GM21528 (cell line): Measurements from ENCODE around the gene CIDEC.
A peak's percentile ranks its signal among the peaks of the same experiment; 100 is the strongest.
"Not testable (repeated sequence)": the region's sequence is repeated elsewhere in the genome, so short reads cannot be mapped to it uniquely, and the experiment has no call there.

Experiments used
- ATAC-seq: cut with Tn5 transposase; IDR thresholded peaks from one replicate; pipeline ENCODE4 v1.9.1; 2021; ENCODE audit warnings: mild to moderate bottlenecking, moderate library complexity; ENCODE audit not compliant: unreplicated experiment, low FRiP score

CIDEC gene

DNA sequence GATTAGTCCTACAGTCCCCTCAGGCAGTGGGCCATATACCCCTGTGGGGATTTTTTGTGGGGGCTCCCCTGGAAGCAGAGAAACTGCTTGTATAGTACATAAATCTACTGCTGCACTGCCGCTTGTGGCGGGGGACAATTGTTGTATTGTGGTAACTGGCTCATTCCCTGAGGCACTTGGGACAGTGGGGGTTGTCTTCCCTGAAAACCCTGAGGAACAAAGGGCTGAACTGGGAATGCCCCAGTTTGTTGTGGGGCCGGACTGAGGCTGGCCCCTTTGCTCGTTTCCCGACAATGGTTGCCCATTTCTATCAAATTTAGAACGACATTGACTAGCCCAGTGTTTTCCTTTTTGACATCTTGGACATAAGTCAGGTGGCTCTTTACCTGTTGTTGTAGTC is 28.7 kb downstream of the CIDEC start:
- ATAC-seq, result not testable (repeated sequence)

DNA sequence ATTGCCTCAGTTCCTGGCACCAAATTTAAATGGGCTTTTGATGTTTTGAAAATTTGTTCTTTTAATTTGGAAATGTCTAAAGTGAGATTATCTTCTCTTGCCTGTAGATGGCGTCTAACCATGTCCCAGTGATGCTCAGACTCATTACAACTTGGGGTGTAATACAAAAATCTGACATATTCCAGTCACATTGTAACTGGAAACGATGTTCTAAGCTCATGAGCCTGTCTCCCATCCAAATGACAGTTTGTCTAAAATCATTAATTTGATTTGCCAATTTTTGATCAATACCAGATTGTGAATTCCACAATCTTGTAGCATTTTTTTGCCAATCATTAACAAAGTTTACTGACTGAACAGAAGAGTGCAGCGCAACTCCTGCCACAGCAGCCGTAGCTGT is 31.2 kb downstream of the CIDEC start:
- not testable (repeated sequence) for ATAC-seq

DNA sequence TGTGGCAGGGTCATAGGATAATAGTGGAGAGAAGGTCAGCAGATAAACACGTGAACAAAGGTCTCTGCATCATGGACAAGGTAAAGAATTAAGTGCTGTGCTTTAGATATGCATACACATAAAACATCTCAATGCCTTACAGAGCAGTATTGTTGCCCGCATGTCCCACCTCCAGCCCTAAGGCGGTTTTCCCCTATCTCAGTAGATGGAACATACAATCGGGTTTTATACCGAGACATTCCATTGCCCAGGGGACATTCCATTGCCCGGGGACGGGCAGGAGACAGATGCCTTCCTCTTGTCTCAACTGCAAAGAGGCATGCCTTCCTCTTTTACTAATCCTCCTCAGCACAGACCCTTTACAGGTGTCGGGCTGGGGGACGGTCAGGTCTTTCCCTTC is 32.2 kb downstream of the CIDEC start:
- not testable (repeated sequence) for ATAC-seq

DNA sequence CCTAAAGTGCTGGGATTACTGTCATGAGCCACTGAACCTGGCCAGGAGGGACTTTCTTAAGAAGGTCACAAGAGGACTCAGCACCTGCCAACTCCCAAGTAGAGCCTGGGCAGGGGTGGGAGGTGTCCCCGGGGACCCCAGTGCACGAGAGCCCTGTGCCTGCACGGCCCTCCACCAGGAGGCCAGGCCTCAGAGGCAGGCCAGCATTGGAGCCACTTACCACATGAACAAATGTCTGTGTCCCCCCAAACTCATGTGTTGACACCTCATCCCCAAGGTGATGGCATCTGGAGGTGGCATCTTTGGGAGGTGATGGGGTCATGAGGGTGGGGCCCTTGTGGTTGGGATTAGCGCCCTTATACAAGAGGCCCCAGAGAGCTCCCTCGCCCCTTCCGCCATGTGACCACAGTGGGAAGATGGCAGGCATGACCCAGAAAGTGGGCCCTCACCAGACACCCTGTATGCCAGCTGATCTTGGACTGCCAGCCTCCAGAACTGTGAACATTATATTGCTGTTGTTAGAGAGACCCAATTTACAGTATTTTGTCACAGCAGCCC is 33.0 kb downstream of the CIDEC start:
- no peak for ATAC-seq

DNA sequence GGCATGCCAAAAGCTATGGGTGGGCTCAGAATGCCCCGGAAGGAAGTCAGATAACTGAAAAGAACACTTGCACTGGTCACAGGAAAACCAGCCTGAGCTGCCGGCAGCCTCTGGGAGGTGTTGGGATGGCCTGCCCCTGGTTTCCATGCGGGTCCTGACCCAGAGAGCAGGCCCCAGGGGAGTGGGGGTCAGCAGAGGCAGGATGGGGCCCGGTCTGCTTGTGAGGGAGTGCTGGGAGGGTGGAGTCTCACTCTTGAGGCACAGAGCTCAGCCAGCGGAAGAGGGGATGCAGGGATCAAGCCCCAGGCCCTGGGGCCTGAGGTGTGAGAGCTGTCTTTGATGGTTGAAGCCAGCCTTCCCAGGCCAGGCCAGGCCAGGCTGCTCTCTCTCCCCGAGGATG is 33.8 kb downstream of the CIDEC start:
- no peak for ATAC-seq

DNA sequence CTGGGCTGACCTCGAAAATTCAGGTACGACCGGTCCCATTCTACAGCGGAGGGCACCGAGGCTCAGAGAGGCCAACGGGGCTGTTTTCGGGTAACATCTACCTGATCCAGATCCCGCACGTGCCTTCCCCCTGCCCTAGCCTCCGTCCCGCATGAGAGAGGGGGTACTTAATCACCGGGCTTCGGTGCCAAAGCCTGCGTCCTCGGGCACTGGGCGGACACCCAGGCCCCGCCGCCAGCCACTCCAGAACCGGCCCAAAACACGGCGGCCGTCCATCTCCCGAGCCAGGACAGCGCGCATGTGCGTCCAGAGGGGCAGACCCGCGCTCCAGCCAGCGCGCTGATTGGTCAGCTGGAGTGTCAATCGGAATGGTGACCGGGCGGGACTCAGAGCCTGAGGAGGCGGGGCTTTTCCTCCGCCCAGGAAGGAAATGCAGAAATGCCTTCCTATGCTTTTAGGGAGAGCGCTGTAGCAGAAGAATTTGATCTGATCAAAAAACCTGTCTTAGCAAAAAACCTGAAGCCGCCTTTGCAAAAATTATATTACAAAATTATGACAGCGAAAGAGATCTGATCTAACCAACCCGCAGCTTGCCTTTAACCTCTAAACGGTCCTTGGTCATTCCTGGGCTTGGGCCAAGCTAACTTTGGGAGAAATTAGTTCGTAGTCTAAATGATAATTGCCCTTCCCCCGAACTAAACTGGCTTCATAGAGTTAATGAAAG is 36.2 kb downstream of the CIDEC start, which contains the start of gene RPUSD3:
Gene RPUSD3, minus strand, starts transcription at position 294 of the 724 bp plus-strand sequence. Its CDS starts 18 bp downstream, at position 276.
- ATAC-seq, result peak; percentile 94

DNA sequence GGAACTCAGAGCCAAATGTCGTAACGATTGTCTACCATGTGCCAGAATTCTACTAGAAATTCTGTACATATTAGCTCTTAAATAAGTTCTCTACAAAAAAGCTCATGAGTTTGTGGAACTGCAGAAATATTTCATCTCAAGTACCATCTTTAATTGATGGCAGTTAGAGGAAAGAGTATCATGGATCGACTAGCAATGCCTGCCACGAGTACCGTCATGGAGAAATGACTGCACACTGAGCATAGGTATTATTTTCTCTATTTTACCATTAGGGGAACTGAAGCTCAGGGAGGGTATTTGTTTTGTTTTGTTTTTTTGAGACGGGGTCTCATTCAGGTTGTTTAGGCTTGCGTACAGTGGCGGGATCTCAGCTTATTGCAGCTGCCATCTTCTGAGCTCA is 39.0 kb downstream of the CIDEC start:
- ATAC-seq, result no peak

DNA sequence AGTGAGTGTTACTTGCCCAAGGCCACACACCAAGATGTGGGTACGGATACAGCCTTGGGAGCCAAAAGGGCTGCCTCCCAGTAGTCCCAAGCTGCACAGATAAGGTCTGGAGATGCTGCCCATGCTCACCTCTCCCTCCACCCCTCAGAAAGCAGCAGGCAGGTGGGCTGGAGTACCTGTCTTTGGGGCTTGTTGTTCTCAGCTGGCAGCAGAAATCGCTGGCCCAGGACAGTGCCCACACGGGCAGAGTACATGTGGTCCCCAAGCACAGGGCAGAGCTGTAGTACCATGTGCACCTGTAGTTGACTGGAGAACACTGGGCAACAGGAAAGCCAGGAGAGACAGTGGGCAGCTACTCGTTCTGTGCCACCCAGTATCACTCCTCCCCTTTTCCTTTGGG is 41.2 kb downstream of the CIDEC start:
- ATAC-seq, result no peak

DNA sequence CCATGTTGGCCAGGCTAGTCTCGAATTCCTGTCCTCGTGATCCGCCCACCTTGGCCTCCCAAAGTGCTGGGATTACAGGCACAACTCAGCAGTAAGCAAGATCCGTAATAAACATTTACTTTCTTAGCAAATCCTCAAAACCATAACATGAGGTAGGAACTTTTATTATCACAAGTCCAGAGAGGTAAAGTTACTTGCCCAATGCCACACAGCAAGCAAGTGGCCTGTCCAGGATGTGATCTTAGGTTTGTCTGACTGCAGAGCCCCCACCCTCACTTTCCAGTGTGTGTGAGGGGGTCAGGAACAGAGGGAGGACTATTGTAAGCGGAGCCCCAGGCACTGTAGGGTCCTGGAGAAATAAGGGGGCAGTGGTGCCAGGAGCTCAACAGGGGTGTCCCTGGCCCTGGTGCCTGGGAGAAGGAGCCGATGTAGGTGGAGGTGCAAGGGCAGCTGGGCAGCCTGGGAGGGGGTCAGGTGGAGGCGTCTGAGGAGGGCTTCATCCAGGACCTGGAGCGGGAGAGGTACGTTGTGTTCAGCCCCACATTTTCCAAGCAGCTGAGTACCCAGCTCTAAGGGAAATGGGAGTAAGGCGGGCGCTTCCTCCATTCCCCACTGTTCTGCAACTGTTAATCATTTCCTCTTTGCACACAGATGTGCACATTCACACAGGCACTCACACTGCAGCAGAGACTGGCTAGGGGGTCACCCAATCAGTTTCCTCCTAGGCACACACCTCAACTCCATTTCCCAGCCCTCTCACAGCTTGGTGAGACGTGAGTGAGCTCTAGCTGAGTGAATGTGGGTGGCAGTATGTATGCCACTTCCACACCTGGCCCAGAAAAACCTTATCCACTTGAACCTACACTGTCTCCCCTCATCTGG is 42.1 kb downstream of the CIDEC start:
- ATAC-seq, result no peak

DNA sequence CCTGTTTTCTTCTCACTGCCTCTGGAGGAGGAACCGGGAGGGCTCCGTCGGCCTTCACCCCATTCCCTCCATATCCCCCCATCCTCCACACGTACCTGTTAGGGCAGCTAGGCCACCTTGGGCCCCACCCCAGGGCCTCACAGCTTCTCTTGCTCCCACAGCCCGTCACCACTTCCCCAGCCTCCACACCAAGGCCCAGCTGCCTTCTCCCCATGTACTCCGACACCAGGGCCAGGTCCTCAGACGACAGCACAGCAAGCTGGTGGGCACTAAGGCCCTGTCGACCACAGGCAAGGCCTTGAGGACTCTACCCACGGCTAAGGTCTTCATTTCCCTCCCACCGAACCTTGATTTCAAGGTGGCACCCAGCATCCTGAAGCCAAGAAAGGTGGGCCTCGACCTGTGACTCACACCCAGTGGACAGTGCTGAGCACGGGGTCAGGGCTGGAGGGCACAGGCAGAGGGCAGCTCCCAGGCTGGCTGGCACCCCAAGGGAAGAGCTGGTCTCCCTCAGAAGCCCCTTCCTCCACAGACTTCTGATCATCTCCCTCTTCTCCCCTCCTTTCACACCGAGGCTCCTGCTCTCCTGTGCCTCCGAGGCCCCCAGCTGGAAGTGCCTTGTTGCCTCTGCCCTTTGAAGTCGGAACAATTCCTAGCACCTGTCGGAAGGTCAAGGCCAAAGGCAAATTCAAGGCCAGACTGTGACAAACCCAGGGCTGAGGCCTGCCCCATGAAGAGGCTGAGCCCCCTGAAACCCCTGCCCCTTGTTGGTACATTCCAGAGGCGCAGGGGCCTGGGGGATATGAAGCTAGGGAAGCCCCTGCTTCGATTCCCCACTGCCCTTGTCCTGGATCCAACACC is 45.3 kb downstream of the CIDEC start:
- no peak for ATAC-seq

DNA sequence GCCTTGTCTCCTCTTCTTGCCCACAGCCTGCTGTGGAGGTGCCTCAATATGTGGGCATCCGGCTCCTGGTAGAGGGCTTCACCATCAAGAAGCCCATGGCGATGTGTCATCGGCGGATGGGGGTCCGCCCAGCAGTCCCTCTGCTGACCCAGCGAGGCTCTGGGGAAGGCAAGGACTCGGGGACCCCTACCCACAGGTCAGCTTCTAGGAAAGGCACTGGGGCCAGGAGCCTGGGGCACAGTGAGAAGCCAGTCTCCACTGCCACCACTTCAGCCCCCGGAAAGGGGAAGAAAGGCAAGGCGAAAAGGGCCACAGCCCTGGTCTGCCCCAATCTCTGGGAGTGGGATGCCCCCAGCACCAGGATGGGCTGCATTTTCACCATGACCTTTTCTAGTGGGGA is 47.0 kb downstream of the CIDEC start:
- no peak for ATAC-seq

DNA sequence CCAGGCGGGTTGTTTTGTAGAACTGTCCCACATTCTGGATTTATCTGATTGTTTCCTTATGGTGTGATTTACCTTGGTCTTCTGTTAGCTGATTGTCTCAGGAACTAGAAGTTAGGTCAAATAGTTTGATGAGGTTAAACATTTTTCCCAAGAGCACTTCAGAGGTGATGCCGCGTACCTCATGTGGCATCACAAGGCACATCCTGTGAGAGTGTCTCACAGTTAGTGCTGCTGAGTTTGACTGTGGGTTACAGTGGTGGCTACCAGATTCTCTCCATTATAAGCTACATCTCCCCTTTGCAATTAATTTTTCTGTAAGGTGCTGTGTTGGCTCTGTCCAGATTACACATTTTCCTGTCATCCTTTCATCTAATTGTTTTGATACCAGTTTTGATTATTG is 48.8 kb downstream of the CIDEC start:
- no peak for ATAC-seq

DNA sequence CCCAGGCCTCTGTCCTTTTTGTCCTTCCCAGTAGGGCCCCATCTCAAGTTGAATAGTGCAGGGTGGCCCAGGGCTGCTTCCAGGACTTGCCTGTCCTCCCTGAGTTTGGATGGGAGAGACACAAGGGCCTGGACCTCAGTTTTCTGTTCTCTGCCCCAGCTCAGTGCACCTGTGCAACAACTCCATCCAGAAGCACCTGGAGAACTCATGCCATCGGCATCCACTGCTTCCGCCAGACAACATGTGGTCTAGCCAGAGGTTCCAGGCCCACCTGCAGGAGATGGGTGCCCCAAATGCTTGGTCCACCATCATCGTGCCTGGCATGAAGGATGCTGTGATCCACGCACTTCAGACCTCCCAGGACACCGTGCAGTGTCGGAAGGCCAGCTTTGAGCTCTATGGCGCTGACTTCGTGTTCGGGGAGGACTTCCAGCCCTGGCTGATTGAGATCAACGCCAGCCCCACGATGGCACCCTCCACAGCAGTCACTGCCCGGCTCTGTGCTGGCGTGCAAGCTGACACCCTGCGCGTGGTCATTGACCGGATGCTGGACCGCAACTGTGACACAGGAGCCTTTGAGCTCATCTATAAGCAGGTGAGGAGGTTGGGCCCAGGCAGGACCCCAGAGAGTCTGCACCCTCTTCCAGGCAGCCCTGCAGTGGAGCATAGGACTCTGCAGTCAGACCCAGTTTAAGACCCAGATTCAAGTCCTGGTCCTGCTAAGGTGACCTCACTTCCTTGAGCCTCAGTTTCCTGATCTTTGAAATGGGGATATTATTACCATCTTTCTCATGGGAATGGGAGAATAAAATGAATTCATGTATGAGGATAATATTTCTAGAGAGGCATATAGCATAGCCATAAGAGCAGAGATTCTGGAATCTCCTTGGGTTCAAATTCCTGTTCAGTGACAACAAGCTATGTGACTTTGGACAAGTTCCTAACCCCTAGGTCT is 51.0 kb downstream of the CIDEC start:
- ATAC-seq, result no peak

DNA sequence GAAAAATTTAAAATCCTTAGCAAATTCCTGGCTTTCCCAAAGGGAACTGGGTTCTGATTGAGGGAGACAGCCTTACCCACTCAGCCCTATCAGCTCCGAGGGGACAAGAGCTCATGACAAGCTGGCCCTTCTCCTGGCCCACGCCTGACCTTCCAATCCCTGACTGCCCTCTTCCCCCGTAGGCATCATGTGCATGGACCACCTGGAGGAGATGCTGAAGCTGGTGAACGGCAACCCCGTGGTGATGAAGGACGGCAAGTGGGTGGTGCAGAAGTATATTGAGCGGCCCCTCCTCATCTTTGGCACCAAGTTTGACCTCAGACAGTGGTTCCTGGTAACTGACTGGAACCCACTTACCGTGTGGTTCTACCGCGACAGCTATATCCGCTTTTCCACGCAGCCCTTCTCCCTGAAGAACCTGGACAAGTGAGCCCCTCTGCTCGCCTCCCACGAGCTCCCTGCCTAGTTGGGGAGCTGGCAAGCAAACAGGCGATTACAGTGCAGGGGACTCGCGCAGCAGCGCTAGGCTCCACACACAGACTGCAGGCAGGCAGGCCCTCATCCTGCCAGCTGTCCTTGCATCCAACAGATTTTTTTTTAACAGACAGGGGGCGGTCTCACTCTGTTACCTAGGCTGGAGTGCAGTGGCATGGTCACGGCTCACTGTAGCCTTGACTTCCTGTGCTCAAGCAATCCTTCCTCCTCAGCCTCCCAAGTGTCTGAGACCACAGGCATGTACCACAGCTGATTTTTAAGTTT is 53.1 kb downstream of the CIDEC start:
- ATAC-seq, result no peak

DNA sequence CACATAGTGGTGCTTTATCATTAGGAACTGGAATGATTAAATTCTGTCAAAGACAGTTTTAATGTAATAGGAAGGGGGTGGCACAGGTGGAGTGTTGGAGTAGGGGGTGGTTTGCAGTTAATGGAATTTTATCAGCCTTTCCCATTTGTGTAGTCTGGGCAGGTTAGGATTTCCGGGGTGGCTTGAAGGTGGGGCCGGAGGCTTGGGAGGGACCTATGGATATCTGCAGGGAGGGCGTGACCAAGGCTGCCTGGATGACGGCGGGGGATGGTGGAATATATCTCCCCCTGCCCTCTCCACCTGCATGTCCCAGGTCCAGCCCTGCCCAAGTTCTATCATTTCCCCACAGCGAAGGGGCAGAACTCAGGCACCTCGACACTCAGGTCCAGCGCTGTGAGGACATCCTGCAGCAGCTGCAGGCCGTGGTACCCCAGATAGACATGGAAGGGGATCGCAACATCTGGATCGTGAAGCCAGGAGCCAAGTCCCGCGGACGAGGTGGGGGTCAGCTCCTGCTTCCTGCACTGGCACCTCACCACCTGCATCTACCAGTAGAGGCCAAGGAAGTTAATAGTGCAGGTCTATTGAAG is 54.5 kb downstream of the CIDEC start:
- ATAC-seq, result no peak

DNA sequence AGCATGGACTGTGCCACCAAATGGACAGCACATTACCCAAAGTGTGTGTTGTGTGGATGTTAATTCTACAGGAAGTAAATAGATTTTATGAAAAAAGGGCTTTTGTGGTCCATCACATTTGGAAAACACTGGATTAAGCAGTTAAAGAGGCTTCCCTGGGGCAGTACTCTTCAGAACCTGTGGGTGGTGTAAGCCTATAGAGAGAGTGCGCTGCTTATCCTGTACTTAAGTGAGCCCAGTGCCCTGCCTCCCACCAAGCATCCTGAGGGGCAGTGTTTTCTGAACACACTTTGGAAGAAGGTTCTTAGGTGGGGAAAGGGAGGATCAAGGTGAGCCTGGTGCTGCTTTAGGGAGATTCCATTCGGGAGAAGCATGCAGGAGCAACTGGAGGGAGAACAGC is 59.1 kb downstream of the CIDEC start:
- no peak for ATAC-seq

DNA sequence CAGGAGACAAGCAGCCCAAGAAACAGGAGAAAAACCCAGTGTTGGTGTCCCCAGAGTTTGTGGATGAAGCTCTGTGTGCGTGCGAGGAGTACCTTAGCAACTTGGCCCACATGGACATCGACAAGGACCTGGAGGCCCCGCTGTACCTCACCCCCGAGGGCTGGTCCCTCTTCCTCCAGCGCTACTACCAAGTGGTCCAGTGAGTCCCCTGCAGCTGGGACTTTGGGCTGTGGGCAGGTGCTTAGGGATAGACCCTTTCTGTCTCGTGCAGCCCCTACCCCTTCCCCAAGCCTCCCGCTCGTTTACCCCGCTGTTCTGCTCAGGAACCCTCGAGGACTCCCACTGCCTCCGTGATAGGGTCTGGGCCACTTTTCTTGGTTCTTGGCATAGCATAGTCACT is 59.5 kb downstream of the CIDEC start:
- no peak for ATAC-seq

DNA sequence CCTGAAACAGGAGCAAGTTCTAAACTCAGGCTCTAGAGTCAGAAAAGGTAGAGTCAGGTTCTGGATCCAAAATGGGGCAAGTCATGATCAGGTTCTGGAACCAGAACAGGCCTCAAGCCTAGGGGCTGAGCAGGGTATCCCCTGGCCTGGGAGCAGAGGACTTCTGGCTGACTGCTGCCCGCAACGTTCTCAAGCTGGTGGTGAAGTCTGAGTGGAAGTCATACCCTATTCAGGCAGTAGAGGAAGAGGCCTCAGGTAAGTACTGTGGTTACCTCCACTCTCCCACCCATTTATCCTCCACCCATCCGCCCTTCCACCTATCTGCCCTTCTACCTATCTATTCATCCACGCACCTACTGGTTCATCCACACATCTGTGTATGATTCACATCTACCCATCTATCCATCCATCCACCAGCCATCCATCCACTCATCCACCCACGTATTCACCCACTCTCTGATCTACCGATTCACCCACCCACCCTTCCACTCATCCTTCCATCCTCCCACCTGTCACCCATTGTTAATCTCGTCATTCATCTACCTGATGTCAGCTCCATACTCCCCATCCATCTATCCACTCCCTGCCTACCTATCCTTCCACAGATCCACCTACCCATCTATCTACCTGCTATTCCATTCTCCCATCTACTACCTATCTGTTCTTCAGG is 61.3 kb downstream of the CIDEC start:
- ATAC-seq, result no peak
